DMS53 treated with DMSO at 0.1 percent for 48 hours (cell line): ENCODE measurements around the gene TSHZ2.
"Not testable (repeated sequence)": the region's sequence is repeated elsewhere in the genome, so short reads cannot be mapped to it uniquely, and the experiment has no call there.

ENCODE experiments used
- DNase-seq: peaks from one replicate; lab custom pipeline; 2025; ENCODE audit not compliant: unreplicated experiment; lab: John Stamatoyannopoulos, UW

The TSHZ2 gene

DNA sequence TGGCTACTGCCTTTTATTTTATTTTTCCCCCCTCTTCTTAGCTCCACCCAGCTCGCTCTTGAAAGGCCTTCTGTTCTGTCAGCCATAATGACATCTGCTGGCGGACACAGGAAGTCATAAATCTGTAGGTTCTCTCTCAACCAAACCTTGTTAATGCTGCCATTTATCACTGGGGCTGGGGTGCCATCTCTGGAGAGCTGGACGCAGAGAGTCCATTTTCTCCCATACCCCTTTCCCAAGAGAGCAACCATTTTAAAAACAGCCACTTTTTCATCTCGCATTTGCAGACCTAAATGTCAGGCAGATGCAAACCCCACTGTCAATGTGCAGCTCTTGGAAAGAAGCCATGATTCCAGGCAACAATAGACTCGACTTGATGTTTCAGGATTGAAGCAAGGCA, 13.0 kb upstream of the TSHZ2 start:
- no peak for DNase-seq

DNA sequence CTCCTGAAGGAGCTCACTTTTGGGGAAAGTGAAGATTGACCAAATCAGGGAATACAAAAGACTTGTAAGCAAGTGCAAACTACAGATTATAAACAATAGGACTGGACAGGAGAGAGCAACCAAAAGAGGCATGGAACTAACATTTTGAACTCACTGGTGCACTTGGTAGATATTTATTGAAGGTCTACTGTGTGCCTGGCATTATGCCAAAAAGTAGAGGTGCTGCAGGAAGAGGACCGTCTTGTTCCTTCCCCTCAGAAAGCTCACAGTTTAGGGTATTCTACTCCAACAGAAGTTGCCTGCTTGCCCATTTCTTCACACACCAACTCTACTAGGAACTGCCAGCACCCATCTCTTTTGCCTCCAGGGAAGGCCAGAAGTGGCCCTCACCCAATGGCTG, 10.0 kb upstream of the TSHZ2 start:
- no peak for DNase-seq

DNA sequence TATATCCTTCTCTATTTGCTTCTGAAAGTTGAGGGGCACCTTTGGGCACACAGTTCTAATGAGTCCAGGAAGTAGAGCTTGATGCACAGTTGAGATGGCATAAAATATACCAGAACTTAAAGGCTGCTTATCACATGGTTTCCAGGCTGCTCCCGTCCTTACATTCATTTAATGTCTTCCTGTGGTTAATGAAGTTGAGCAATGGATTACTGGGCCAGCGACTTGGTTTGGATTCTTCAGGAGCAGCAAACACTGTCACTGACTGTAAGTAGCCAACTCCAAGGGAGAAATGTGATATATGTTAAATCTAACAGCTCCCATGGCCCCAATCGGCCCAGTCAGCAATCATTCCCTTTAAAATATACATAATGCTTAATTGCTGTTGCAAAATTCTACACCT, 9.0 kb upstream of the TSHZ2 start:
- DNase-seq = no peak

- DNase-seq = no peak
These were observed 8.0 kb upstream of the TSHZ2 start for GRCh38 chr20:52964131-52964530.

DNA sequence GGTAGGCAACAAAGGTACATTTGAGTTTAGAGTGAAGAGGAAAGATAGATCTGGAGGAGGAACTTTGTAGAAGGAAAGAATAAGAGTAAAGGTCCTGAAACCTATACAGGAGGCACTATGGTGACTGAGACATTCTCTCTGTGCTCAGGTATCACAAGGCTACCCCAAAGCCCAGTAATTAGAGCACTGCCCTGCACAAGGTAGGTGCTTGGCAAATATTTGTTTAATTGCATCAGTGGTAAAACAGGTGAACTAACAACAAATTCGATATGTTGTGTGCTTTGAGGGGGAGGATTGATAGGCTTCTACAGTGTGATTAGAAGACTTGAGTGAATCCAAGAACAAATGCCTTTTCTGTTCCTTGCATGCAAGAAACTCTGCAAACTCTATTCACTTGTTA, 6.8 kb upstream of the TSHZ2 start:
- no peak for DNase-seq

- no peak for DNase-seq
These were observed 6.3 kb upstream of the TSHZ2 start for GRCh38 chr20:52965819-52966218.

DNA sequence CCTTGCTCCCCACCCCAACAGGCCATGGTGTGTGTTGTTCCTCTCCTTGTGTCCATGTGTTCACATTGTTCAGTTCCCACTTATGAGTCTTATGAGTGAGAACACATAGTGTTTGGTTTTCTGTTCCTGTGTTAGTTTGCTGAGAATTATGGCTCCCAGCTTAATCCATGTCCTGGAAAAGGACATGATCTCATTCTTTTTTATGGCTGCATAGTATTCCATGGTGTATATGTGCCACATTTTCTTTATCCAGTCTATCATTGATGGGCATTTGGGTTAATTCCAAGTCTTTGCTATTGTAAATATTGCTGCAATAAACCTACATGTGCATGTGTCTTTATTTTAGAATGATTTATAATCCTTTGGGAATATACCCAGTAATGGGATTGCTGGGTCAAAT, 5.6 kb upstream of the TSHZ2 start:
- not testable (repeated sequence) for DNase-seq

- no peak for DNase-seq
These were observed 514 bp upstream of the TSHZ2 start for GRCh38 chr20:52971498-52972189.

DNA sequence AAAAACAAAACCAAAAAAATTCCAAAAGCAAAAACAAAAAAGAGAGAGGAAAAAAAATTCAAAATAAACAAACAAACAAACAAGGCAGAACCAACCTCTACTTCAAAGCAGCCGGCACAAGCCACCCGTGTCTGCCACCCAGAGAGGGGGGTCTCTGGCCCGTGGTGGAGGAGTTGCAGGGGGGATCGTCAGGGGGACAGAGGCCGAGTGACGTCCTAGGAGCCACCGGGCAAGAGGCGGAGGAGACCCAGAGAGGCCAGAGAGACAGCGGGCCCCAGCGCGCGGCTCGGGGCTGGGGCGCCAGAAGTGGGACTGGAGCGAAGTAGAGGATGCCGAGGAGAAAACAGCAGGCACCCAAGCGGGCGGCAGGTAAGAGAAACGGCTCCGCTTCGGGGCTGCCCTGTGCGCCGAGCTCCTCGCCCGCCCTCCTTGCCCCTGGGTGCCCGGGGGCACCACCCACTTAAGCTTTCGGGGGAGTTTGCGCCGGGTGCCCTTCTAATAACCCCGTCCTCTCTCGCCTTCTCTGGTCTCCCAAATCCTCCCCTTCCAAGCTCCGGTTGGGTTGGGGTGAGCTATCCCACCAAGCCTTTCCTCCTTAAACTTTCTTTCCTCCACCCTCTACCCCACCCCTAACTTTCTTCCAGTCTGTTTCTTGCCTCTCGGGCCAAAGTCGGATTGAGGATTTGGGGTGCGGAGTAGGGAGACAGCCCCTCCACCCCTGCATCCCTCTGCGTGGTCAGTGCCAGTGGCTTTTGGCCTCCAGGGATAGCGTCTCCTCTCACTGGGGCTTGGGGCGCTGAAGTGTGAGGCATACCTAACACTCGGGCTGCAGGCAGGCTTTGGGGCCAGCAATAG, 1.0 kb downstream of the TSHZ2 start:
- no peak for DNase-seq

DNA sequence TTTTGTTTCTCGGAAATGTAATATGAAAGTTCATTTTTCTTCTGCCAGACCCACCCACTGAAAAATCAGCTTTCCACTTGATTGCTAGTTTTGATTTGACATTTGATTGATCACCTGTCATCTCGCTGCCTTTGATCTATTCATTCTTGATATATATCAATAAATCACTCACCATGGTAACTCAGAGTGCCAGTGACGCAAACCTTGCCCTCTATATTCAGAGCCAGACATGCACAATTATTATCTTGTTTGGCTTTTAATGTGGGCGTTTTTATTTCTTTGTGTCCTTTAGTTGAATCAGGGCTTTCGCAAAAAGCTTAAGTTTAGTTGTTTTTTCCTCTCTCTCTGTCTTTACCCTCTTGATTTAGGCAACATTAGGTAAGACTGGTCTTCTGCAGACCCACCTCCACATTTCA, 2.0 kb downstream of the TSHZ2 start:
- DNase-seq = no peak

DNA sequence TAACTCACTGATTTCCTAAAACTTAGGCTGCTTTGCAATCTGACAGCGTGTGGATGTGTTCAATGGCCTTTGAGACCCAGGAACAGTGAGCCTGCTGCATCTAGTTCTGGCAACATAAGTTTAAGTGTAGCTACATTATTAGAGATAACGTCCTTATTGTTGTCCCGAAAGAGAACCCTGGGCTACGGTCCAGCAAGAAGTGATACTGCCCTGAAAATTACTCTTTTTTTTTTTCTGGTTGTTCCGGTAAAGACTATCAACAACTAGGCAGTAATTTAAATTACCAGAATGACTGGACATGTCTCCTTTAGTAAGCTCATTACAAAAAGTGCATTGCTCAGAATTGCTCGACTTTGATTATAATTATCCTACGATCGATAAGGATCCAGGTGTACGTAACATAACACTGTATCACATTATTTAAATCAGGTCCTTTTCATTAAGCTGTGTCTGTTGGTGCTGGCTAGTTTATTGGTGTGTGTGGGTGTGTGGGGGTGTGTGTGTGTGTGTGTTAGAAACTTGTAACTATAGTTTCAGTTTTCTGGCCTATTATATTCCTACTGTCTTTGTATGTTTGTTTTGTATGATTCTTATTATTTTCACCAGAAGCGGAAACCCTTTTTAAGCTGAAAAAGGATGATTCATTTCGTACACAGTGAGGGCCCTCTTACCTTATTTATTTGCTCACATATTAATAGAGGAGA, 3.0 kb downstream of the TSHZ2 start:
- no peak for DNase-seq

- DNase-seq = no peak
These were observed 3.8 kb downstream of the TSHZ2 start for GRCh38 chr20:52975803-52976531.

- no peak for DNase-seq
These were observed 6.7 kb downstream of the TSHZ2 start for GRCh38 chr20:52978851-52979250.

- no peak for DNase-seq
These were observed 8.9 kb downstream of the TSHZ2 start for GRCh38 chr20:52981051-52981450.

- DNase-seq = no peak
These were observed 11.7 kb downstream of the TSHZ2 start for GRCh38 chr20:52983726-52984450.

DNA sequence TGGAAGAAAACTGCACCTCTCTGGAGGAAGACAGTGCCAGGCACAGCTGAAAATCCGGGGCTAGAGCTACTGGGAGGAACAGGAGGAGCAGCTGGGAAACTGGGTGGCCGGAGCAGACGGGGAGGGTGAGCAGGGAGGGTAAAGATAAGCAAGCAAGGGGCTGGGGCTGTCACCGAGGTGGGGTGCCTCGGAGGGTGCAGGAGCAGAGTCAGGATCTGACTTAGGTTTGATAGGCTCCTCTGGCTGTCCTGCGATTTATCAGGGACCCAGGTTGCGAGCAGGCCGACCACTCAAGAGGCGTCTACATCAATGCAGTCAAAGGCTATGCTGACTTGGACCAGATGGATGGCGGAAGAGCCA, 12.3 kb downstream of the TSHZ2 start:
- no peak for DNase-seq

- DNase-seq = no peak
These were observed 13.5 kb downstream of the TSHZ2 start for GRCh38 chr20:52985687-52986086.

DNA sequence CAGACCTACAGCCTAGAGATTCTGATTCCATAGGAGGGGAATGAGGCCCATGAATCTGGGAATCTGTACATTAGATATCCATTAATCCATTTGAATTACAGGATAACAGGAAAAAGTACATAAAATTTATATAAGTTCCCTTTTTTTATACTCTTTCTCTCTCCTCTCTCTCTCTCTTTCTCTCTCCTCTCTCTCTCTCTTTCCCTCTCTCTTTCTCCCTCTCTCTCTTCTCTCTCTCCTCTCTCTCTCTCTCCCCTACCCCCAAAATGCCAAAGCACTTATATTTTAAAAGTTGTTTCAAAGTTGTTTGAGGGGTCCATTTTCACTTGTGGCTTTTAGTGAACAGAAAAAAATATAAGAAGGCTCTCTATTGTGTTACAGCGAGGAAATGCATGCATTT, 15.1 kb downstream of the TSHZ2 start:
- no peak for DNase-seq

DNA sequence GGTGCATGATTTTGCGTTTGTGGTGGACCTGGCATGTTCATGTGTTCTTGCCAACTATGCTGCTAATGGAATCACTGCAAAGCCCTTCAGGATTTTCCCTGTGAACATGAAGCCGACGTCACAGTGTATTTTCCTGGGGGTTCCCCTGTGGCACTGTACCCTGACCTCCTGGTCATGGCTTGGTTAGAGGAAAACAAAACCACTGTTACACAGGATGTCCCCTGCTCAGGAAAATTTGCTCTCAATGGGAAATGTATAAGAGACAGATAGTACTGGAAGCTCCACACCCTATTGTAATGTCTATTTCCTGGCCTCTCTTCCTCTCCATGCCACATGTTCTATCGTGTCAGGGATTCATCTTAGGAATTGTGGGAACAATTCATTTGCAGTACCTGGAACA, 19.7 kb downstream of the TSHZ2 start:
- no peak for DNase-seq

DNA sequence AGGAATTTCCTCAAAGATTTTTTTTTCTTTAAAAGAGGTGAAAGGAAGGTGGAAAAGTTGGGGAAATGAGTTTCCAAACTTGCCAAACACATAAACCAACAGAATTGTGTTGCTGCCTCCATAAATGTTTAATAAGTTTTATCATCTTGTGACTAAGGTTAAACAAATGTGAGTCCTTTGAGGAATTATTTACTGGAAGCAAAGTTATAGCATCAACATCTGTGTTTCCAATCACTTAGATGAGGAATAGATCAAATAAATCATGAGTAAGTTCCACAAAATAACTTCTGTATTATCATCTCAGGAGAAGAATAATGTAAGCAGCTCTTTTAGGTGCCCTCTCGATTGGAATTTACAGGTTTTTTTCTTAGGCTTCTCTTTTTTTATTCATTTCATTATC, 20.5 kb downstream of the TSHZ2 start:
- no peak for DNase-seq

DNA sequence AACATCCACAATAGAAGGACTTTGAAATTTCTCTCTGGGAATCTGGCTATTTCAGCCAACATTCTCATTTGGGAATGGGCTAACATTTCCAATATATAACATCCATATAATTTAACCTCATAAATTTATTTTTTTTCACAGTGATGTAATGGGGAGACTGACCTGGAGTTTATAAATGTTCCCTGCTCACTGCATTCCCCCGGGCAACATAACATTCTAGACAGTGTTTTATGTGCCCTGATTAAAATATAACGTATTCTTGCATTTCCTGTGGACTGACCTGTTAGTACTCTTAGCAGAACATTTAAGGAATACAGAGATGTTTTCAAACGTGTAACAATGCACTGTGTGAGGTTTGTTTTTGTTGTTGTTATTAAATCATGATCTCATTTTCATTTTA, 20.9 kb downstream of the TSHZ2 start:
- DNase-seq = no peak
